Panc1 (cell line): Measurements from ENCODE around the gene DEPP1. TPM values are rescaled to one million over a fixed set of nuclear protein-coding genes. Genes with fewer than 3 reads are reported as not detected.
A peak's percentile ranks its signal among the peaks of the same experiment; 100 is the strongest.

Source experiments
- ATAC-seq: fragments of 200-7000 bp; cut with Tn5 transposase; 2 replicates; pipeline ENCODE4 v1.9.1; 2020; ENCODE audit warnings: mild to moderate bottlenecking, moderate library complexity
- BruUV-seq: library from RNA; stranded (reverse); fragments of 400-500 nt; replicated peaks from 2 replicates; lab custom pipeline; 2021; lab: Mats Ljungman, UMichigan
- CTCF ChIA-PET: fragments of 300-600 bp; sonication (Branson Sonifier 250); formaldehyde crosslinking; loops from one replicate; lab custom pipeline; 2022; ENCODE audit warnings: antibody characterized with exemption; lab: Charles Lee
- POLR2A ChIA-PET: fragments of 300-600 bp; sonication (Branson Sonifier 250); formaldehyde crosslinking; loops from one replicate; lab custom pipeline; 2022; ENCODE audit warnings: antibody characterized with exemption; lab: Charles Lee
- DNase-seq: peaks from one replicate; pipeline ENCODE4 v3.0.0-alpha.2; 2010; ENCODE audit warnings: low read depth, low spot score
- H3K27ac ChIP-seq: 2 replicates; pipeline ENCODE4 v1.5.1; 2011; ENCODE audit warnings: mild to moderate bottlenecking, low read length, inconsistent platforms
- H3K27me3 ChIP-seq: fragments of 200-500 bp; sonication (Bioruptor generic); 2 replicates; pipeline ENCODE4 v1.6.0; 2014; ENCODE audit warnings: low read length, inconsistent platforms; ENCODE audit not compliant: control insufficient read depth, insufficient read depth
- H3K36me3 ChIP-seq: fragments of 200-500 bp; sonication (Bioruptor generic); 2 replicates; pipeline ENCODE4 v1.5.1; 2014; ENCODE audit warnings: inconsistent platforms, mild to moderate bottlenecking, low read length, moderate library complexity; ENCODE audit not compliant: control insufficient read depth, insufficient read depth
- H3K4me1 ChIP-seq: 2 replicates; pipeline ENCODE4 v1.5.1; 2011; ENCODE audit warnings: inconsistent platforms, mild to moderate bottlenecking, low read length, moderate library complexity; ENCODE audit not compliant: control insufficient read depth, insufficient read depth
- H3K4me3 ChIP-seq, 2 experiments: 2 replicates each; pipeline ENCODE4 v1.5.1; 2011 to 2012; ENCODE audit warnings: low read depth in 2 of 2, low read length in 2 of 2, mild to moderate bottlenecking in 2 of 2, inconsistent platforms in 1 of 2, moderate library complexity in 1 of 2
- H3K9me3 ChIP-seq: fragments of 200-500 bp; sonication (Bioruptor generic); 2 replicates; pipeline ENCODE4 v1.5.1; 2014; ENCODE audit warnings: low read depth, mild to moderate bottlenecking, inconsistent platforms, low read length, moderate library complexity; ENCODE audit not compliant: control insufficient read depth, insufficient read depth
- CTCF ChIP-seq: fragments of 450-650 bp; IDR thresholded peaks from 2 replicates; pipeline ENCODE4 v1.5.1; 2017; ENCODE audit warnings: mild to moderate bottlenecking
- POLR2AphosphoS5 ChIP-seq: IDR thresholded peaks from 2 replicates; pipeline ENCODE4 v1.6.1; 2012; ENCODE audit warnings: mild to moderate bottlenecking, low read depth, low read length, moderate library complexity
- SIN3A ChIP-seq: IDR thresholded peaks from 2 replicates; pipeline ENCODE4 v1.6.1; 2012; ENCODE audit warnings: low read depth, mild to moderate bottlenecking, low read length, moderate library complexity, borderline replicate concordance; ENCODE audit not compliant: insufficient read depth
- TCF7L2 ChIP-seq: IDR thresholded peaks from 2 replicates; pipeline ENCODE4 v1.6.1; 2011; ENCODE audit warnings: mild to moderate bottlenecking, low read depth, low read length, inconsistent platforms
- in situ Hi-C: cut with HindIII; loops from 2 replicates; pipeline ENCODE4 v1.10.0; 2016; ENCODE audit warnings: low sequenced_read_pairs, low pct_unique_long_range_greater_than_20kb
- intact Hi-C: fragments of 100-400 bp; cut with micrococcal nuclease; formaldehyde crosslinking; loops from one replicate; pipeline ENCODE4 v1.10.0; 2022; ENCODE audit not compliant: unreplicated experiment
- total RNA-seq: library from RNA; stranded (reverse); gene quantifications from one replicate; pipeline ENCODE4 v1.2.1, GENCODE V29; 2021; ENCODE audit not compliant: unreplicated experiment
- TF ChIP-seq, protein P1 (sequence below), 2 experiments: IDR thresholded peaks; 2 replicates each; pipeline ENCODE4 v1.6.1; 2011 to 2012; ENCODE audit warnings: low read depth in 2 of 2, control low read depth in 1 of 2, low read length in 1 of 2, mild to moderate bottlenecking in 1 of 2, moderate library complexity in 1 of 2; ENCODE audit not compliant: insufficient read depth in 1 of 2

Gene DEPP1
- total RNA-seq, 1 experiment from 2014 or later: 16.6 TPM

DNA sequence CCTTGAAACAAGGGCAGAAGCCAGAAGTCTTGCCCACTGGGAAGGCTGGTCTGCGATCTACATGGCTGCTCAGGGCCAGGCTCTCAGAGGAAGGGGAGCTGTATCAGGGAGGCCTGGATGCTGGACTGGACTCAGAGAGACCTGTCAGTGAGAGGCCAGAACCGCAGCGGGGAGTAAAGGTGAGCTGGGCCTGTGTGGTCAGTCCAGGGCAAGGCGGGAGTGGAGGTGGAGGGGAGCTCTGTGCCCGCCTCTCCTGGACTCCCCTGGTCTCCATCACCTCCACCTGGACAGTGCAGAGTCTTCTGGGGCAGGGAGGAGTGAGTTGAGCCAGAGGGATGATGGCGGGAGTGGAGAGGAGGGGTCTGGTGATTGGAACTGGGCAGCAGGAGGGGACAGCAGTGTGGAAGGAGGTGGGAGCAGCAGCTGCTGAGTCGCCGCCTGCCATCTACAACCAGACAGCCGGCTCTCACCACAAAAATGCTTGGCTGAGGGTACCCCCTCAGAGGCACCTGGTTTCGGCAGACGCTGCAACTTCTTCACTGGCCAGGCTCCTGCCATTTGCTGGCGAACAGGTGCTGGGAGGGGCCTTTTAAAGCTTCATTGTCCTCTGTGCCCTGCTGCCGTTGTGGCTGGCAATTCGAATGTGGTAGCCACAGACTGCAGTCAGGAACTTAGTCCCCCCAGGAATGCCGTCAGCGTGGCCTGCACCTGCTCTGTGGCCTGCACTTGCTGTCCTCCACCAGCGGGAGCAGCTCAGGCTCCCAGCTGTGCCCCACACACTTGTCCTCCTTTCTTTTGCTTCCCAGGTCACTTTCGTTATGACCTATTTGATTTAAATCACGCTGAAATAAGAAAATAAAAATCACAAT lies 15.5 kb downstream of the DEPP1 start:
- no peaks in the 10 kb centered on the region for H3K9me3 ChIP-seq
- H3K4me1 ChIP-seq: peaks cover 55% of the 10 kb centered on the region
- in situ Hi-C loops: no loop called here
- peak overlapping the region in 1 of 2 experiments; percentile 20; a peak in 2 of 4 replicates for H3K4me3 ChIP-seq
- TF ChIP-seq POLR2AphosphoS5 (no peak), TCF7L2 (no peak), CTCF (peak; percentile 54), SIN3A (no peak)
- TF ChIP-seq, protein P1, sequence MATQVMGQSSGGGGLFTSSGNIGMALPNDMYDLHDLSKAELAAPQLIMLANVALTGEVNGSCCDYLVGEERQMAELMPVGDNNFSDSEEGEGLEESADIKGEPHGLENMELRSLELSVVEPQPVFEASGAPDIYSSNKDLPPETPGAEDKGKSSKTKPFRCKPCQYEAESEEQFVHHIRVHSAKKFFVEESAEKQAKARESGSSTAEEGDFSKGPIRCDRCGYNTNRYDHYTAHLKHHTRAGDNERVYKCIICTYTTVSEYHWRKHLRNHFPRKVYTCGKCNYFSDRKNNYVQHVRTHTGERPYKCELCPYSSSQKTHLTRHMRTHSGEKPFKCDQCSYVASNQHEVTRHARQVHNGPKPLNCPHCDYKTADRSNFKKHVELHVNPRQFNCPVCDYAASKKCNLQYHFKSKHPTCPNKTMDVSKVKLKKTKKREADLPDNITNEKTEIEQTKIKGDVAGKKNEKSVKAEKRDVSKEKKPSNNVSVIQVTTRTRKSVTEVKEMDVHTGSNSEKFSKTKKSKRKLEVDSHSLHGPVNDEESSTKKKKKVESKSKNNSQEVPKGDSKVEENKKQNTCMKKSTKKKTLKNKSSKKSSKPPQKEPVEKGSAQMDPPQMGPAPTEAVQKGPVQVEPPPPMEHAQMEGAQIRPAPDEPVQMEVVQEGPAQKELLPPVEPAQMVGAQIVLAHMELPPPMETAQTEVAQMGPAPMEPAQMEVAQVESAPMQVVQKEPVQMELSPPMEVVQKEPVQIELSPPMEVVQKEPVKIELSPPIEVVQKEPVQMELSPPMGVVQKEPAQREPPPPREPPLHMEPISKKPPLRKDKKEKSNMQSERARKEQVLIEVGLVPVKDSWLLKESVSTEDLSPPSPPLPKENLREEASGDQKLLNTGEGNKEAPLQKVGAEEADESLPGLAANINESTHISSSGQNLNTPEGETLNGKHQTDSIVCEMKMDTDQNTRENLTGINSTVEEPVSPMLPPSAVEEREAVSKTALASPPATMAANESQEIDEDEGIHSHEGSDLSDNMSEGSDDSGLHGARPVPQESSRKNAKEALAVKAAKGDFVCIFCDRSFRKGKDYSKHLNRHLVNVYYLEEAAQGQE (IDR thresholded peaks at IDR 0.05; ENCODE audit: insufficient read depth in 1 of 2, low read depth in 2 of 2, low read length in 1 of 2): no peak
- ATAC-seq: no peak; the same call in 1 of the 2 replicates
- no TSS peak for BruUV-seq
- POLR2A ChIA-PET: interaction anchor here (0.6 kb wide), 1 partner anchor 13 kb away, joined by 3 read pairs; no protein-coding TSS in a partner anchor
- intact Hi-C loops: no loop called here
- H3K36me3 ChIP-seq: no peaks in the 10 kb centered on the region
- H3K27me3 ChIP-seq: no peaks in the 10 kb centered on the region
- peak overlapping the region; percentile 67 for H3K27ac ChIP-seq
- CTCF ChIA-PET: interaction anchor here (0.7 to 1.3 kb wide), 3 partner anchors 13 to 846 kb away, joined by 3 to 10 read pairs (median 6); no protein-coding TSS in a partner anchor
- no peak for DNase-seq

DNA sequence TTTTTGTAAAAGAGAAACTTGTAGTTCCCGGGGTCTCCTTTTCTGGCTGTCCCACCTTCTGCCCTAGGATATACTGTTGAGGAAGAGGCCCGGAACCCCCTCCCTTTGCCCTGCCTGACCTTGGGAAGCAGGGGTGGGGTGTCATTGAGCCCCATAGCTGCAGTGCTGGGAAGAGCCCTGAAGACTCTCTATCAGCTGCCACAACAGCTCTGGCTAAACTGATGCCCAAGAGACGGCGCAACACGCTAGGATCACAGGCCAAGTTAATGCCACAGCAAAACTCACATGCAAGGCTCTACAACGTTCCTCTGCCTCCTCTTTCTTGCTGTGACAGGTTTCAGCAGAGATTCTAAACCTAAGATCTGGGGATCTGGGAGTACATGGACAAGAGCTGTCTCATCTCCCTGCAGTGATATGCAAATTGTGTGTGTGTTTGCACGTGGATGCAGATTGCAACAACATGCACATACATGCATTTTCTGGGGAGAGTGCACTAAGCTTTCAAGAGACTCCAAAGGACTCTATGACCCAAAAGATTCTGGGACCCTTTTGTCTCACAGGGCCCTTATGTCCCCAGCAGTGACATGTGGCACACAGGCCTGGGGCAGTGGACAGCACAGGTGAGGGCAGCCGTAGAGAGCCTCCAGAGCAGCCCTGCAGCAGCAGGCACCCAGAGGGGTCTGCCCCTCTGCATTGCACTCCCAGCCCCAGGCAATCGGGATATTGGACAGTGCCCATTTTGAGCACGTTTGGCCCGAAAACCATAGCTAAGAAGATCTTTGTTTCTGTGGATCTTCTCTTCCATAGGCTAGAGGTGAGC lies 16.5 kb downstream of the DEPP1 start:
- DNase-seq (no peak), ATAC-seq (no peak)
- Histone ChIP-seq H3K4me1 (peaks cover 53% of the 10 kb centered on the region), H3K27me3 (no peaks in the 10 kb centered on the region), H3K4me3 (no peak overlapping the region), H3K27ac (no peak overlapping the region; the same call in 1 of the 2 replicates), H3K9me3 (no peaks in the 10 kb centered on the region), H3K36me3 (no peaks in the 10 kb centered on the region)
- CTCF ChIA-PET: interaction anchor here (0.7 to 1.3 kb wide), 2 partner anchors 14 to 847 kb away, joined by 6 to 10 read pairs; no protein-coding TSS in a partner anchor
- TF ChIP-seq SIN3A: no peak
- TF ChIP-seq TCF7L2: no peak
- no peak for TF ChIP-seq POLR2AphosphoS5
- no peak for TF ChIP-seq CTCF
- TF ChIP-seq, protein P1 (IDR thresholded peaks at IDR 0.05; ENCODE audit: insufficient read depth in 1 of 2, low read depth in 2 of 2, low read length in 1 of 2): no peak
- no TSS peak for BruUV-seq
- POLR2A ChIA-PET: no interaction called here
- in situ Hi-C loops: no loop called here
- intact Hi-C loops: no loop called here
